ENCODE results near the gene ARL4A. TPM values are rescaled to one million over a fixed set of nuclear protein-coding genes. Genes with fewer than 3 reads are reported as not detected.

Gene ARL4A
- total and polyA plus RNA-seq, 11 donors, result 10.5 to 25.9 (median 14.5) TPM

DNA sequence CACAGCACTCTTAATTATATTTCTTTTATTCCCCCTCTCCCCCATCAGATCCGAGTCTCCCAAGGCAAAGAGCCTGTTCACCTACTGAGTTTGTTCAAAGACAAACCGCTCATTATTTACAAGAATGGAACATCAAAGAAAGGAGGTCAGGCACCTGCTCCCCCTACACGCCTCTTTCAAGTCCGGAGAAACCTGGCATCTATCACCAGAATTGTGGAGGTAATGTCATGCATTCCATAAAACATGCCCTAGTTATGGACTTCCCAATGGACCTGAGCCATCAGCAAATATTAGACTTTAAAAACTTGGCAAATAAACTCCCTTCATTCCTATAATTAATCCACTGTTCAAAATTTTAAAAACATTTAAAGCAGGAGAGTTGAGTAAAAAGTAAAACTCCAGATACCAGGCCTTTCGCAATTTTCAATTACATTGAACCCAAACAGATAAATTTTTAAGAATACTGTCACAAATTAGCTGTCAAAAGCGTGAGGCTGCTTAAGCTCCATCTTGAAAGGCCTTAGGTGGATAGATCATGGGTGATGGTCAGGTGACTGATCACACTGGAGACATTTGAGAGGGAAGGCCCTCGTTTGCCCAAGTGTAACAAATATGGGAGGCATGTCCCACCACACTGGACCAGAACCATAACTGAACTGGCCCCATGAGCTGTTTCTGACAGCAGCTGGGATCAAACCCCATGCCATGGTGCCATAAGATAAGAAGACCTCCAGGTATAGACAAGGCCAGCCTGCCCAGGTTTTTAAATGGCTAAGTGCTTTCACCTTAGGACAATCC, 46.9 kb upstream of the ARL4A start:
- TF ChIP-seq, protein P1, sequence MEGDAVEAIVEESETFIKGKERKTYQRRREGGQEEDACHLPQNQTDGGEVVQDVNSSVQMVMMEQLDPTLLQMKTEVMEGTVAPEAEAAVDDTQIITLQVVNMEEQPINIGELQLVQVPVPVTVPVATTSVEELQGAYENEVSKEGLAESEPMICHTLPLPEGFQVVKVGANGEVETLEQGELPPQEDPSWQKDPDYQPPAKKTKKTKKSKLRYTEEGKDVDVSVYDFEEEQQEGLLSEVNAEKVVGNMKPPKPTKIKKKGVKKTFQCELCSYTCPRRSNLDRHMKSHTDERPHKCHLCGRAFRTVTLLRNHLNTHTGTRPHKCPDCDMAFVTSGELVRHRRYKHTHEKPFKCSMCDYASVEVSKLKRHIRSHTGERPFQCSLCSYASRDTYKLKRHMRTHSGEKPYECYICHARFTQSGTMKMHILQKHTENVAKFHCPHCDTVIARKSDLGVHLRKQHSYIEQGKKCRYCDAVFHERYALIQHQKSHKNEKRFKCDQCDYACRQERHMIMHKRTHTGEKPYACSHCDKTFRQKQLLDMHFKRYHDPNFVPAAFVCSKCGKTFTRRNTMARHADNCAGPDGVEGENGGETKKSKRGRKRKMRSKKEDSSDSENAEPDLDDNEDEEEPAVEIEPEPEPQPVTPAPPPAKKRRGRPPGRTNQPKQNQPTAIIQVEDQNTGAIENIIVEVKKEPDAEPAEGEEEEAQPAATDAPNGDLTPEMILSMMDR (IDR thresholded peaks at IDR 0.05), result no peak
- TF ChIP-seq POLR2A (IDR thresholded peaks at IDR 0.05), result no peak
- ATAC-seq (no peak), DNase-seq (no peak)
- Histone ChIP-seq H3K4me1 (peaks cover 0 to 14% (median 0%) of the 10 kb centered on the region in 12 donors), H3K36me3 (no peaks in the 10 kb centered on the region), H3K4me3 (no peak overlapping the region), H3K27me3 (no peaks in the 10 kb centered on the region), H3K9me3 (no peaks in the 10 kb centered on the region), H3K27ac (no peak overlapping the region)
- intact Hi-C loops (cut with DNase I), result loop anchor here in 3 of 10 donors (2.0 to 10.0 kb wide), 4 partner anchors 37 to 622 kb away; partner anchors contain the start of gene ARL4A (in 1 of the 3)
- WGBS, 4 donors, result 86 to 94% (median 88%) methylated on average over 7 of the region's 7 CpGs

DNA sequence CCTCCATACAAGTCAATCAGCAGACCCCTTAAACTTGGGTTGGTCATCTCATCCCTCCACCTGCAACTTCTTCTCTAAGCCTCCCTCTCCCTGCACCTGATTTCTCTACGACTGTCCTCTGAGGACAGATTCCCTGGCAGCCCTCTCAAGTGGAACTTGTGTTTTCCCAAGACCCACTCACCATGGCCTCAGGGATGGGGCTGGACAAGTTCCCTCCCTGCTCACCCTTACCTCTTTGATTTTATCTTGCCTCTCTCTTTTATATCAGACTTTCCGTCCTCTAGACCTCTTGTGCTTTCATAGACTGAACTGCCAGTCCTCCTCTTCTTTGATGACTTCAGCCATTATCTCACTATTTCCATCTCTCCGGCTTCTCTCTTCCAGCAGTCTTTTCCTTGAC, 46.2 kb upstream of the ARL4A start:
- ATAC-seq (no peak), DNase-seq (no peak)
- no peak overlapping the region for H3K4me3 ChIP-seq
- H3K27me3 ChIP-seq, result no peaks in the 10 kb centered on the region
- peaks cover 0 to 14% (median 0%) of the 10 kb centered on the region in 12 donors for H3K4me1 ChIP-seq
- H3K36me3 ChIP-seq, result no peaks in the 10 kb centered on the region
- TF ChIP-seq, protein P1 (IDR thresholded peaks at IDR 0.05), result no peak
- TF ChIP-seq POLR2A (IDR thresholded peaks at IDR 0.05), result no peak
- intact Hi-C loops (cut with DNase I), result loop anchor here in 3 of 10 donors (2.0 to 10.0 kb wide), 4 partner anchors 36 to 622 kb away; partner anchors contain the start of gene ARL4A (in 1 of the 3)
- no peaks in the 10 kb centered on the region for H3K9me3 ChIP-seq
- no peak overlapping the region for H3K27ac ChIP-seq
- 63 to 87% (median 83%) methylated on average over 3 of the region's 3 CpGs for WGBS, 4 donors

DNA sequence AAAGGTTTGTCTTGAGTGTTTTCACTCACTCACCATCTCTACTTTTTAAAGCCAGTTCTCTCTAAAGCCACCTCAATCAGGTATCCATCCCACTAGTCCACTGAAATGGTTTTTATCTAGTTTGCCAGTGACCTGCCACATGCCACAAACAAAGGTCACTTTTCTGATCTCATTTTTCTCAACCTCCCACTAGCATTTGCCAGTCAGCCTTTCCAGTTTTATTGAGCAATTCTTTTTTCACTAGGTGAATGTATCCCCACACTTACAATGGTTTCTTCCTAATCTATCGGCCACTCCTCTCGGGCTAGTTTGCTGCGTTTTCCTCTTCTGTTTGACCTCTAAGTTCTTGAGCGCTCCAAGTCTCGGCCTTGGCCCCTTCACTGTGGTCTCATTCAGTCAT, 44.9 kb upstream of the ARL4A start:
- Histone ChIP-seq H3K9me3 (no peaks in the 10 kb centered on the region), H3K4me3 (no peak overlapping the region), H3K27ac (no peak overlapping the region), H3K27me3 (no peaks in the 10 kb centered on the region), H3K4me1 (peaks cover 0 to 14% (median 0%) of the 10 kb centered on the region in 12 donors), H3K36me3 (no peaks in the 10 kb centered on the region)
- DNase-seq, result no peak
- intact Hi-C loops (cut with DNase I), result loop anchor here in 3 of 10 donors (5.0 to 10.0 kb wide), 3 partner anchors 35 to 58 kb away; partner anchors contain the start of gene ARL4A (in 1 of the 3)
- 92 to 97% (median 93%) methylated on average over 5 of the region's 5 CpGs for WGBS, 4 donors
- no peak for ATAC-seq
- TF ChIP-seq, protein P1 (IDR thresholded peaks at IDR 0.05), result no peak
- TF ChIP-seq POLR2A (IDR thresholded peaks at IDR 0.05), result no peak

DNA sequence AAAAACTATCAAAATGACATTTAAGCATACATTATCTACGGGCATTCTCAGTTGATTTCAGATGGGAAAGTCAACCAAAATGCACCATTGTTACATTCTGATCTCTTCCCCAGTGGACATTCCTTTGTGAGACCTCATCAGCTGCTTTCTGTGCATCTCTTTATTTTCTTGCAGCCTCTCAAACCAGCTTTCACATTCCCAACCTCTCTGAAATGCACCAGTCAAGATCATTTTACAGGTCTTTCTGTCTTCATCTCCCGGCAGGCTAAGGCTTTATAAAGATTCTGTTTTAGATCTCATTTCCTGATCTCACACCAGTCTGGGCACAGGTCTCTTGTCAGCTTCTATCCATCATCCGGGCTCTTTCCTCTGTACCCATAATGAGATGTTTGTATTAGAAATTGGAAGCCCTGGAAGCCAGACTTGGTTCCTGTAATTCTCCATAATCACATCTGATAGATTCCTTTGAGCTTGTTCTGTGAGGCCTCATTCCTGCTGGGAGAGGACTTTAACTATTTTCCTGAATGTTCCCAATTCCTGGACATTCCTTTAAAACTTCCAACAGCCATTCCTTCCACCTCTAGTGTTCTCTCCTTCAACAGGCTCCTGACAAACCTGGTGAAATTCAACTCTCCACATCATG, 44.3 kb upstream of the ARL4A start:
- intact Hi-C loops (cut with DNase I), result loop anchor here in 3 of 10 donors (5.0 to 10.0 kb wide), 3 partner anchors 34 to 58 kb away; partner anchors contain the start of gene ARL4A (in 1 of the 3)
- ATAC-seq, result no peak
- peaks cover 0 to 10% (median 0%) of the 10 kb centered on the region in 12 donors for H3K4me1 ChIP-seq

More for the DNA sequence above, 44.3 kb upstream of the ARL4A start:
- Histone ChIP-seq H3K4me3 (no peak overlapping the region), H3K9me3 (no peaks in the 10 kb centered on the region), H3K27me3 (no peaks in the 10 kb centered on the region), H3K36me3 (no peaks in the 10 kb centered on the region), H3K27ac (no peak overlapping the region)
- no peak for DNase-seq
- WGBS, 4 donors, result 74 to 85% (median 82%) methylated on average over 3 of the region's 3 CpGs
- no peak for TF ChIP-seq POLR2A (IDR thresholded peaks at IDR 0.05)
- TF ChIP-seq, protein P1 (IDR thresholded peaks at IDR 0.05), result no peak

Measured in heart left ventricle (tissue), 16 donors.